GM12801 (cell line): ENCODE data around the gene CCDC92.

Experiments used
- TF ChIP-seq, protein P1 (sequence below): IDR thresholded peaks from one replicate; pipeline ENCODE4 v1.5.1; 2011; ENCODE audit warnings: control low read depth; ENCODE audit not compliant: insufficient read length; ENCODE audit errors: extremely low read depth

Gene CCDC92, protein sequence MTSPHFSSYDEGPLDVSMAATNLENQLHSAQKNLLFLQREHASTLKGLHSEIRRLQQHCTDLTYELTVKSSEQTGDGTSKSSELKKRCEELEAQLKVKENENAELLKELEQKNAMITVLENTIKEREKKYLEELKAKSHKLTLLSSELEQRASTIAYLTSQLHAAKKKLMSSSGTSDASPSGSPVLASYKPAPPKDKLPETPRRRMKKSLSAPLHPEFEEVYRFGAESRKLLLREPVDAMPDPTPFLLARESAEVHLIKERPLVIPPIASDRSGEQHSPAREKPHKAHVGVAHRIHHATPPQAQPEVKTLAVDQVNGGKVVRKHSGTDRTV

DNA sequence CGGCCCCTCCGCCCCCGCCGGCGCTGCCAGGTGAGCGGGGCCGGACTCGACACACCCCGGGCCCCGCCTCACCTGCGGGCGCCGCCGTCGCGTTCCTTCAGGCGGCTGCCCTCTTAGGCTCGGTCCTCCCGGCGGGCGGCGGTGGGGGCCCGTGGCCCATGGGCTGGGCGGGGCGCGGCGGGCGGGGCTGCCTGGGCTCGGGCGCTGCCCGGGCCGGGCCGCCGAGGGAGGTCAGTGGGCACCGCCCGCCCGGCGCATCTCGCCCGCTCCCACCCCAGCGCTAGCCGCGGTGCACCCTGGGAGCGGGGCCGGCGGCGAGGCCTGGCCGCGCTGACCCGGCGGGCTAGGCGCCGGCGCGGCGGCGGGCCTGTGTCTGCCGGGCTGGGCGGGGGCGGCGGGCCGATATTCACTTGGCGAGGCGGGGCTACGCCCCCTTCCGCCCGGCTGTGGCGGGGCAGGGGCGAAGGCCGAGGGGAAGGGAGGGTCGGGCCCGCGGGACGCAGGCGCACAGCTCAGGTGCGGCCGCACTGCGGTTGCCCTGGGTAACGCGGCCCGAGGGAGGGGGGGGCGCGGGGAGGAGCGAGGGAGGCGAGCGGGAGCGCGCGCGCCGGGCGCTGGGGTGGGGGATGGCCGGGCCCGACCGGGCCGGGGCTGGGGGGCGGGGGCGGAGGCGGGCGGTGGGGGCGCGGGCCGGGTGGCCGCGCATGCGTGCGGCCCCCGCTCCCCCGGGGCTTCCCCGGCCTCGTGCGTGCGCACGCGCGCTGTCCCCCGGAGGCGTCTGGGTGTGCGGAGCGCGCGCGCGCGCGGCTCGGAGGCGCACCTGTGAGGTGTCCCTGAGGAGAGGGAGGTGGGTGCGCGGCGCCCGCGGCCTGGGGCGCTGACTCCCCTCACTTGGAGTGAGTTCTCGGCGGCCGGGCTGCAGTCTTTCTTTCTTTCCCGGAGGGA is at the start of gene CCDC92, which contains the start of gene ZNF664:
Gene CCDC92 (minus strand): TSS at position 375 of the 945 bp plus-strand sequence. CDS start 28,526 bp downstream, outside the sequence.
Gene ZNF664 (plus strand): TSS at position 759 of the 945 bp plus-strand sequence. CDS start 38,930 bp downstream, outside the sequence.
- TF ChIP-seq, protein P1, sequence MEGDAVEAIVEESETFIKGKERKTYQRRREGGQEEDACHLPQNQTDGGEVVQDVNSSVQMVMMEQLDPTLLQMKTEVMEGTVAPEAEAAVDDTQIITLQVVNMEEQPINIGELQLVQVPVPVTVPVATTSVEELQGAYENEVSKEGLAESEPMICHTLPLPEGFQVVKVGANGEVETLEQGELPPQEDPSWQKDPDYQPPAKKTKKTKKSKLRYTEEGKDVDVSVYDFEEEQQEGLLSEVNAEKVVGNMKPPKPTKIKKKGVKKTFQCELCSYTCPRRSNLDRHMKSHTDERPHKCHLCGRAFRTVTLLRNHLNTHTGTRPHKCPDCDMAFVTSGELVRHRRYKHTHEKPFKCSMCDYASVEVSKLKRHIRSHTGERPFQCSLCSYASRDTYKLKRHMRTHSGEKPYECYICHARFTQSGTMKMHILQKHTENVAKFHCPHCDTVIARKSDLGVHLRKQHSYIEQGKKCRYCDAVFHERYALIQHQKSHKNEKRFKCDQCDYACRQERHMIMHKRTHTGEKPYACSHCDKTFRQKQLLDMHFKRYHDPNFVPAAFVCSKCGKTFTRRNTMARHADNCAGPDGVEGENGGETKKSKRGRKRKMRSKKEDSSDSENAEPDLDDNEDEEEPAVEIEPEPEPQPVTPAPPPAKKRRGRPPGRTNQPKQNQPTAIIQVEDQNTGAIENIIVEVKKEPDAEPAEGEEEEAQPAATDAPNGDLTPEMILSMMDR: no peak

DNA sequence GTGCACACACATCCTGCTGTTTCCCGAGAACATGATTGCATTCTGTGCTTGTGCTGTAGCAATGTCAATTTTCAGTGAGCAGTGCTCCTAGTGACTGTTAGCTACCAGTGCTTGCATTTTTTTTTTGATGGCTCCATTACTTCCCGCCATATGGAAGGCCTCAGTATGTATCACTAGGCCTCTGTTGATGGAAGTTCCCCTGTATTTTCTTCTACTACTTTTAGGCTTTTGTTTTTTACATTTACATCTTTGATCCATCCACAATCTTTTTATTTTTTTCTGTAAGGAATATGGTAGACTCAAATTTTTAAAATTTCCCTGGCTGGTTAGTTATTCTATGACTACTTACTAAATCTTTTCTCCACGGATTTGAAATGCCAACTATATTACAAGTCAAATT is 49.5 kb upstream of the CCDC92 start:
- TF ChIP-seq, protein P1: no peak

DNA sequence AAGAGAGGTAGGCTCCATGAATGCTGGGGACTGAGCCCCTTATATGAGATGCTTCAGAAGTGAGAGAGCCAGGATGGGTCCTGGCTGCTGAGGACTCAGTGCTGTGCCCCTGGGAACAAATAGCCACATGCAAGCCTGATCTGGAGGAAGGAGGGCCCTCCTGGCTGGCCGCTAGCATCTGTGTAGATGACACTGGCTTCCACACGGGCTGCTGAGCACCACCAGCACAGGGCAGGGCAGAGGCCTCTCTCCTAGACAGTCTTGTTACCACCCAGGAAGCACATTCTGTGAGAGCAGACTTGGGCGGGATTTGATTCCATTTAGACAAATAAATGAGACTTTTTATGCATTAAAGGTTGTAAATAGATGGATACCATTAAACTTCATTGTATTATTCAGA is 48.4 kb upstream of the CCDC92 start:
- TF ChIP-seq, protein P1: no peak

DNA sequence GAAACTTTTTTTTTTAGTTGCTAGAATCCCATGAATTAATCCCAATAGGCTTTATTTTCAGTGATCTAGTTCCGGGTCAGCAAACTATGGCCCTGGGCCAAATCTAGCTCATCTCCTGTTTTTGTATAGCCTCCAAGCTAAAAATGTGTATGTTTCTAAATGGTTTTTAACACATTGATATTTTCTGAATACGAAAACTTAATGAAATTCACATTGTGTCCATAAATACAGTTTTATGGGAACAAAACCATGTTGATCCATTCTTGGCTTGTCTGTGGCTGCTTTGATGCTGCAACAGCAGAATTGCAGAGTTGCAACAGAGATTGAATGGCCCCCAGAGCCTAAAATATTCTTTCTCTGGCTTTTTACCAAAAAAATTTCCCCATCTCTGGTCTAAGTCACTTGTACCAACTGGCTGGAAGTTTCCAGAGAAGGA is 47.9 kb upstream of the CCDC92 start:
- TF ChIP-seq, protein P1: no peak

DNA sequence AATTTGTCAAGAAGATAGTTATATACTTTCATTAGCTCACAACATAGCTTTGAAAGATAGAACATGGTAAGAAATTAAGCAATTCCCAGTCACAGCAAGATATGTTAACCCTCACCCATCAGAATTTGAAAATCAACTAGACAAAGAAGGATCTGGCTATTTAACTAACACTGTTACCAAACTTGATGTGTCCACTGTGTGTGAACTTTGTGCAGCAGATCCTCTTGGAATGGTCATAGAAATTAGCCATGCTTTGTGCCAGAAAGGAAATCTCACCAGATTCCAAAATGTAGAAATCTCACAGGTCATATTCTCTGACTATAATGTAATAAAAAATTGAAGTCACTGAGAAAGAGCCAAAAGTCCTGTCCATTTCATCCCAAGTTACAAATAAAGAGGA is 46.5 kb upstream of the CCDC92 start:
- TF ChIP-seq, protein P1: no peak

DNA sequence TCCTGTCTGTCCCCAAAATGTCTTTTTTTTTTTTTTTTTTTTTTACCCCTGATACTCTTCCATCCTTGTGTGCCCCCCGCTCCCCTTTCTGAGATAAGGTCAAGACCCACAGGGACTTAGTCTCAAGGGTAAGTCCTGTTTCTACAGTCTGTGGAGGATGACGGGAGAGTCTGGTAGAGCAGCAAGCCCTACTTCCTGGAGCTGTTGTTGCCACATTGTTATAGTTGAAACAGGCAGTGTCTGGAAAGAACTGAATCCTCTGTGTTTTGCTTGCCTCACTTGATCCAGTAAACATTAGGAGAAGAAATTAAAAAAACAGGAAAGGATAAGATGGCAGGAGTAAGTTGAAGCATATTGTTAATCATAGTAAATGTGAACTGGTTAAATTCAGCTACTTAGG is 45.9 kb upstream of the CCDC92 start:
- TF ChIP-seq, protein P1: no peak

DNA sequence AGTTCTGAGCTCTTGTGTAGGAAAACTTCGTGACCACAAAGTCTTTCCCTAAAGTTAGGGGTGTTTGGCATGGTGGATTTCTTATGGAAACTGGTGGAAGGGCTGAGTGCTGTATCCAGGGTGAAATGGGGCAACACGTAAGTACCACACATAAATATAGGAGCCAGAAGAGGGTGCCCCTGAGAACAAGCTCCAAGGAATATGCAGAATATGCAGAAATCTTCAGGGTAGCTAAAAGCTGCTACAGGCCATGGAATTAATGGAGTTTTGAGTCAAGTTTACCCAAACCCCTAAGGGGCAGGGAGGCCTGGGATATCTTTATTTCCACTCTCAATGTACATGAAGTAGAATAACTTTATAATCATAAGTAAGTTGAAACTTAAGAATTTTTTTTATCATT is 44.4 kb upstream of the CCDC92 start:
- TF ChIP-seq, protein P1: no peak
